ENCODE measurements around the gene PDE4D.

DNA sequence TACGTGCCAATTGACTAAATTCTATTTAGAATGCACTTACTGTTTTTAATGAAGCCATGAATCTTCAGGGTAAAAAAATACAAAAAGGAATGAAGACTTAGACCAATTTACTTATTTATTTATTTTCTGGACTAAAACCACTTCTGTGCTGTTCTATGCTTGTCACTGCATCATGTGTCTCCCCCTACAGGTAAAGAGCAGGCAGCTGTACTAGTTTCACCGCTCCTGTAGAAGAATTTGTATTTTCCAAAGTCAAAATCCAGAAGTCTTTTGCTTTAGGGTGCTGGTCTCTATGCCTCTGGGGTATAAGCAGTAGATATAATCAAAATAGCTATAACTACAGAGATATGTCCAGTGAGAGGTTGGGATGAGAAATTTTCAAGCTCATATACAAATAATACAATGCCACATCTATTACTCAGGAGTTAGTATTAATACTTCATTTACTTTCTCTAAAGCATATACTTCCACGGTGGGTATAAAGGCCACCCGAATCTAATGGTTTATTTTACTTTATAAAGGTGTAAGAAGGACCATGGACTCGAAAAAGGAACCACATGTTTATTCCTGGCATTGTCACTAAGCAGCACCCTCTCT, 719.2 kb downstream of the PDE4D start:
- TF ChIP-seq, protein P1, sequence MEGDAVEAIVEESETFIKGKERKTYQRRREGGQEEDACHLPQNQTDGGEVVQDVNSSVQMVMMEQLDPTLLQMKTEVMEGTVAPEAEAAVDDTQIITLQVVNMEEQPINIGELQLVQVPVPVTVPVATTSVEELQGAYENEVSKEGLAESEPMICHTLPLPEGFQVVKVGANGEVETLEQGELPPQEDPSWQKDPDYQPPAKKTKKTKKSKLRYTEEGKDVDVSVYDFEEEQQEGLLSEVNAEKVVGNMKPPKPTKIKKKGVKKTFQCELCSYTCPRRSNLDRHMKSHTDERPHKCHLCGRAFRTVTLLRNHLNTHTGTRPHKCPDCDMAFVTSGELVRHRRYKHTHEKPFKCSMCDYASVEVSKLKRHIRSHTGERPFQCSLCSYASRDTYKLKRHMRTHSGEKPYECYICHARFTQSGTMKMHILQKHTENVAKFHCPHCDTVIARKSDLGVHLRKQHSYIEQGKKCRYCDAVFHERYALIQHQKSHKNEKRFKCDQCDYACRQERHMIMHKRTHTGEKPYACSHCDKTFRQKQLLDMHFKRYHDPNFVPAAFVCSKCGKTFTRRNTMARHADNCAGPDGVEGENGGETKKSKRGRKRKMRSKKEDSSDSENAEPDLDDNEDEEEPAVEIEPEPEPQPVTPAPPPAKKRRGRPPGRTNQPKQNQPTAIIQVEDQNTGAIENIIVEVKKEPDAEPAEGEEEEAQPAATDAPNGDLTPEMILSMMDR (optimal IDR thresholded peaks at IDR 0.05 in 1 of 3, IDR thresholded peaks at IDR 0.05 in 1 of 3, conservative IDR thresholded peaks at IDR 0.05 in 1 of 3; ENCODE audit: extremely low read depth in 1 of 3, insufficient read depth in 2 of 3, low read length in 3 of 3): peak; percentile 67 to 84 (median 70)
- TF ChIP-seq EZH2 (IDR thresholded peaks at IDR 0.05; ENCODE audit: low read length): no peak
